NCI-H1417 treated with DMSO at 0.1 percent for 48 hours (cell line): Measurements from ENCODE around the gene NLRP8.
"Not testable (repeated sequence)": the region's sequence is repeated elsewhere in the genome, so short reads cannot be mapped to it uniquely, and the experiment has no call there.

Source experiments
- DNase-seq: peaks from one replicate; lab custom pipeline; 2025; lab: John Stamatoyannopoulos, UW

Gene NLRP8

DNA sequence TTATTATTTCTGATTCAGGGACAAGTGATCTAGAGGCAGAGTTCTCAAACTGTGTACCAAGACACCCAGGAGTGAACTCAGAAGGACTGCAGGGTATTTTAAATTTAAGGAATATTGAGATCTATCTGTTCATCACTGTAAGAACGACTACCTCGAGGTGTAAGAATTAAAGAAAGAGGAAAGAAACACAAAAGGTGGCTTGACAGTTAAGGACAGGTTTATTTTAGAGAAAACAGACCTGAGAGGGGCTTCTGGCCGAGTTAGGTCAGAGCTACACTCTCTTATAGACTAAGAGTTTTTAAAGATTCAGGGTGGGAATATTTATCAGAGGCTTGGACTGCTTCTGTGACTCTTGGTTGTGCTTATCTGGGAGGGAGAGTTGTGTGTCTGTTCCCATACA lies 26.4 kb downstream of the NLRP8 start:
- no peak for DNase-seq

DNA sequence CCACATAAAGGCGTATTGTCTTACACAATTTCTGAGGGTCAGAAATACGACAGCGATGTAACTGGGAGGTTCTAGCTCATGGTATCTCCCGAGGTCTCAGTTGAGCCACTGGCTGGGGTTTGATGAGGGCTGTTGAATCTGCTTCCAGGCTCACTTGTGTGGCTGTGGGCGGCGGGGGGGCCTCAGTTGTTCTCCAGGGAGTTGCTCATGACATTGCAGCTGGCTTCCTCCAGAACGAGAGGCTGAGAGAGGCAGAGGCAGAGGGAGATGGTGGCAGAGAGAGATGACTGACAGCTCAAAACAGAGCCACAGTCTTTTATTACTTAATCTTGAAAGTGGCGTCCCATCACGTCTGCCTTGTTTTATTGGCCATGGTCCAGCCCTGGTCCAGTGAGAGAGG lies 32.8 kb downstream of the NLRP8 start:
- no peak for DNase-seq

DNA sequence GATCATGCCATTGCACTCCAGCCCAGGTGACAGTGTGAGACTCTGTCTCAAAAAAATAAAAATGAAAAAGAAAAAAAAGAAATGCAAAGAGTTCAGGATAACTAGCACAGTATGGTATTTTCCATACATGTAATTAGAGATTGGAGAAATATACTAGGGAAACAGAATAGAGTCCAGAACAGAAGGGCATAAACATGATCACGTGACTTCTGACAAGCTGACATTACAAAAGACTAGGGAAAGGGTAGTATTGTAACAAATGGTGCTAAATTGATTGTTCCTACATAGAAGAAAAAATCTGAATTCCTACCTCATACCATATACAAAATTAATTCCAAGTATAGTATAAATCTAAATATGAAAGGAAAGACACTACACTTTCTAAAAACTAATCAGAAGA lies 37.6 kb downstream of the NLRP8 start:
- DNase-seq = no peak

DNA sequence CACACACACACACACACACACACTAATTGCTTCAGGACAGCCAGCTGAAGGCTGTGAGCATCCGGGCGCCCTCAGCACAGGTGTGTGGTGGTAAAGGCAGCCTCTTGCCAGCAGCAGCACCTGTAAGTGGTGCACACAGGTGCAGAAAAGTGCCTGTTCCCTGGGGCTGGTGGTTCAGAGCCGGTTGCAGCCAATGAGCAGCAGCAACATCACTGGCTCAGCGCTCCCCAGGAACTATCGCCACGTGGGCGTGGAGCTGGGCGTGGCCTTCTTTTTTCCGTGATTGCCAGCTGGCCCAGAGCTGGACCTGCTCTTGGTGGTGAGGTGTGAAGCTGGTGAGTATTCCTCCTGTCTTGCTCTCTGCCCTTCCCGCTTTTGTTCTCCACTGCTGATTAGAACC lies 38.9 kb downstream of the NLRP8 start, which contains the start of gene NLRP5:
TSS of gene NLRP5 (plus strand) at position 289 of the 400 bp plus-strand sequence.
- no peak for DNase-seq

DNA sequence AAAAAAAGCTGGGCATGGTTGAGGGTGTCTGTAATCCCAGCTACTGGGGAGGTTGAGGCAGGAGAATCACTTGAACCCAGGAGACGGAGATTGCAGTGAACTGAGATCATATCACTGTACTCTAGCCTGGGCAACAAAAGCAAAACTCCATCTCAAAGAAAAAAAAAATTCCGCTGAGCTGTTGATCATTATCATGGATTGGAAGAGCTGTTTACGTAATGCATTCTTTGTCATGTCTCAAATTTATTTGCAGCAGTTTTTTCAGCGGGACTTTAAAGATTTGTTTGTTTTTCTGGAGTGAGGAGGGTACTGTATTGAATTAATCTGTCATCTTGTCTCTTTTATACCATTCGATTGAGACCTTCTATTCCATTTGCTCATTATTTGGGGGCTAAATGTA lies 43.2 kb downstream of the NLRP8 start:
- no peak for DNase-seq

DNA sequence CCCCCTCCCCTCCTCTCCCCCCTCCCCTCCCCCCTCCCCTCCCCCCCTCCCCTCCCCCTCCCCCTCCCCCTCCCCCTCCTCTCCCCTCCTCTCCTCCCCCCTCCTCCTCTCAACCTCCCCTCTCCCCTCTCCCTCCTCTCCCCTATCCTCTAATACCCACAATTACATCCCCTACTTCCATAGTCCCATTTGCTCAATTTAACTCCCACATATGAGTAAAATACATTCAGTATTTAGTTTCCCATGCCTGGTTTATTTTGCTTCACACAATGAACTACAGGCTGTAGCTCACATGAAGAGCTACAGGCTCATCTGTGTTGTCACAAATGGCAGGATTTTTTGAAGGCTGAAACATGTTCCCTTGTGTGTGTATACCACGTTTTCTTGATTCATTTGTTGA lies 45.9 kb downstream of the NLRP8 start:
- no peak for DNase-seq

DNA sequence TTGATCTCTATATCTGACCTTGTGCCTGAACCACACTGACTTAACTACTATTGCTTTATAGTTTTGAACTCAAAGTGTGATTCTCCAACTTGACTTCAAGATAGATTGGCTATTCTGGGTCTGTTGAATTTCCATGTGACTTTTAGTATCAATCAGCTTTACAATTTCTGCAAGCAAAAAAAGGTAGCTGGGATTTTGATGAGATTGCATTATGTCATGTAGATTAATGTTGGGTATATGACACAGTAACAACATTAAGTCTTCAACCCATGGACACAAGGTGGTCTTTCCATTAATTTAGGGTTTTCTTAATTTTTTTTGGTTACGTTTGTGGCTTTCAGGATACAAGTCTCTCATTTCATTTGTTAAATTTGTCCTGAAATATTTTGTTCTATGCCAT lies 67.1 kb downstream of the NLRP8 start:
- DNase-seq = no peak

DNA sequence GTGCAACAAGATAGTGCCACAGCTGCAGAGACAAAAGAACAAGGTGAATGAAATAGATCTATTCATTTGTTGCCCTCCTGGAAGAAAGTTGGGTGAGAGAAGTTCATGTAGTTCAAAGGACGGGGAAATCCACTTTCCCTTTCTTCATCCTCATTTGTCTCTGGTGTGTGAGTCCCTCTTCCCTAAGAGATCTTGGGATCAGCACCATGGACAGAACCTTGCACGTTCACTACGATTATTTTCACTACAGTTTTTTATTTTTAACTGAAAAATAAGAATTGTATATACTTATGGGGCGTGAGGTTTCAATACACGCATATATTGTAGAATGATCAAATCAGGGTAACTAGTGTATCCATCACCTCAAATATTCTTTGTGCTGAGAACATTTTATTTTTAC lies 68.1 kb downstream of the NLRP8 start:
- DNase-seq = no peak

DNA sequence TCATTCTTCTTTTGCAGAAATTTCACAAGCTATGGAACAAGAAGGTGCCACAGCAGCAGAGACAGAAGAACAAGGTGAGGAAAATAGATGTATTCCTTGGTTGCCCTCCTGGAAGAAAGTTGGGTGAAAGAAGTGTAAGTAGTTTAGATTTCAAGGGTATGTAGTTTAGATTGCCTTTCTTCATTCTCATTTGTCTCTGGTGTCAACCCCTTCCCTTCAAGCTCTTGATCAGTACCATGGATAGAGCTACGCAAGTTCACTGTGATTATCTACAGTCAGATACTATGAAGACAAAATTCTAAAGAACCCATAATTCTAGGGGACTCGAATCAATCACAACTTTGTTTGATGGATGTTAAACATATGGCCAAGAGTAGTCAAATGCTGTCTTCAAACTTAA lies 71.7 kb downstream of the NLRP8 start:
- not testable (repeated sequence) for DNase-seq

DNA sequence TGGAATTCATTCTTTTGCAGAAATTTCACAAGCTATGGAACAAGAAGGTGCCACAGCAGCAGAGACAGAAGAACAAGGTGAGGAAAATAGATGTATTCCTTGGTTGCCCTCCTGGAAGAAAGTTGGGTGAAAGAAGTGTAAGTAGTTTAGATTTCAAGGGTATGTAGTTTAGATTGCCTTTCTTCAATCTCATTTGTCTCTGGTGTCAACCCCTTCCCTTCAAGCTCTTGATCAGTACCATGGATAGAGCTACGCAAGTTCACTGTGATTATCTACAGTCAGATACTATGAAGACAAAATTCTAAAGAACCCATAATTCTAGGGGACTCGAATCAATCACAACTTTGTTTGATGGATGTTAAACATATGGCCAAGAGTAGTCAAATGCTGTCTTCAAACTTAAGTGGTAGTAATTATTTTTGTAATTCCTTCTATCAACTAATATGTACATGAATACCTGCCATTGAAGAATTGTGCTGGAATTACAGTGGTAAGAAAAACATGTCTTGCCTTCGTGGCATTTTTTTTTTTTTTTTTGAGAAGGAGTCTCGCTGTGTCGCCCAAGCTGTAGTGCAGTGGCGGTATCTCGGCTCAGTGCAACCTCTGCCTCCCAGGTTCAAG lies 72.8 kb downstream of the NLRP8 start:
- DNase-seq = not testable (repeated sequence)

DNA sequence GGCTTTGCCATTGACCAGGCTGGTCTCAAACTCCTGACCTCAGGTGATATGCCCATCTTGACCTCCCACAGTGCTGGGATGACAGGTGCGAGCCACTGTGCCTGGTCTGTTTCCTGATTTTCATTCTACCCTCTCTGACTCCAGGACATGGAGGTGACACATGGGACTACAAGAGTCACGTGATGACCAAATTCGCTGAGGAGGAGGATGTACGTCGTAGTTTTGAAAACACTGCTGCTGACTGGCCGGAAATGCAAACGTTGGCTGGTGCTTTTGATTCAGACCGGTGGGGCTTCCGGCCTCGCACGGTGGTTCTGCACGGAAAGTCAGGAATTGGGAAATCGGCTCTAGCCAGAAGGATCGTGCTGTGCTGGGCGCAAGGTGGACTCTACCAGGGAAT lies 79.1 kb downstream of the NLRP8 start:
- no peak for DNase-seq
